ENCODE data around the gene ZSWIM3. TPM values are rescaled to one million over a fixed set of nuclear protein-coding genes. Genes with fewer than 3 reads are reported as not detected.

Gene ZSWIM3
- total RNA-seq, 2 donors from 2014 or later = 4.6 to 5.2 TPM

DNA sequence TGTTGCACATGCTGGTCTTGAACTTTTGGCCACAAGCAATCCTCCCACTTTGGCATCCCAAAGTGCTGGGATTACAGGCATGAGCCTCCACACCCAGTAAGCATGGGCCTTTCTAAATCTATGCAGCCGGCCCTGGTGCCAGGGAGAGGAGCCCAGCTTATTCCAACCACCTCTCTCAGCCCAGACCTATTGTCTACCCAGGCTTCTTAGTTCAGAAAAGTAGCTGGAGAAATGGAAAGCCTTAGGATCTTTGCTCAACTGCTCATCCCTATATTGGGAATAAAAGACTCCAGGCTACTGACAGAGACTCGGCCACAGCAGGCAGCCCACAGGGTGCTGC, 69.3 kb downstream of the ZSWIM3 start:
- no peak for DNase-seq
- no peak overlapping the region for H3K27ac ChIP-seq
- intact Hi-C loops (cut with DNase I) = no loop called here
- H3K4me1 ChIP-seq = no peaks in the 10 kb centered on the region
- no peaks in the 10 kb centered on the region for H3K27me3 ChIP-seq
- H3K9ac ChIP-seq (ENCODE audit: low read depth in 2 of 2, low read length in 2 of 2) = no peak overlapping the region
- H3K9me3 ChIP-seq = no peaks in the 10 kb centered on the region
- TF ChIP-seq, protein P1, sequence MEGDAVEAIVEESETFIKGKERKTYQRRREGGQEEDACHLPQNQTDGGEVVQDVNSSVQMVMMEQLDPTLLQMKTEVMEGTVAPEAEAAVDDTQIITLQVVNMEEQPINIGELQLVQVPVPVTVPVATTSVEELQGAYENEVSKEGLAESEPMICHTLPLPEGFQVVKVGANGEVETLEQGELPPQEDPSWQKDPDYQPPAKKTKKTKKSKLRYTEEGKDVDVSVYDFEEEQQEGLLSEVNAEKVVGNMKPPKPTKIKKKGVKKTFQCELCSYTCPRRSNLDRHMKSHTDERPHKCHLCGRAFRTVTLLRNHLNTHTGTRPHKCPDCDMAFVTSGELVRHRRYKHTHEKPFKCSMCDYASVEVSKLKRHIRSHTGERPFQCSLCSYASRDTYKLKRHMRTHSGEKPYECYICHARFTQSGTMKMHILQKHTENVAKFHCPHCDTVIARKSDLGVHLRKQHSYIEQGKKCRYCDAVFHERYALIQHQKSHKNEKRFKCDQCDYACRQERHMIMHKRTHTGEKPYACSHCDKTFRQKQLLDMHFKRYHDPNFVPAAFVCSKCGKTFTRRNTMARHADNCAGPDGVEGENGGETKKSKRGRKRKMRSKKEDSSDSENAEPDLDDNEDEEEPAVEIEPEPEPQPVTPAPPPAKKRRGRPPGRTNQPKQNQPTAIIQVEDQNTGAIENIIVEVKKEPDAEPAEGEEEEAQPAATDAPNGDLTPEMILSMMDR (IDR thresholded peaks at IDR 0.05) = no peak
- H3K4me3 ChIP-seq = no peak overlapping the region
- no peaks in the 10 kb centered on the region for H3K36me3 ChIP-seq

DNA sequence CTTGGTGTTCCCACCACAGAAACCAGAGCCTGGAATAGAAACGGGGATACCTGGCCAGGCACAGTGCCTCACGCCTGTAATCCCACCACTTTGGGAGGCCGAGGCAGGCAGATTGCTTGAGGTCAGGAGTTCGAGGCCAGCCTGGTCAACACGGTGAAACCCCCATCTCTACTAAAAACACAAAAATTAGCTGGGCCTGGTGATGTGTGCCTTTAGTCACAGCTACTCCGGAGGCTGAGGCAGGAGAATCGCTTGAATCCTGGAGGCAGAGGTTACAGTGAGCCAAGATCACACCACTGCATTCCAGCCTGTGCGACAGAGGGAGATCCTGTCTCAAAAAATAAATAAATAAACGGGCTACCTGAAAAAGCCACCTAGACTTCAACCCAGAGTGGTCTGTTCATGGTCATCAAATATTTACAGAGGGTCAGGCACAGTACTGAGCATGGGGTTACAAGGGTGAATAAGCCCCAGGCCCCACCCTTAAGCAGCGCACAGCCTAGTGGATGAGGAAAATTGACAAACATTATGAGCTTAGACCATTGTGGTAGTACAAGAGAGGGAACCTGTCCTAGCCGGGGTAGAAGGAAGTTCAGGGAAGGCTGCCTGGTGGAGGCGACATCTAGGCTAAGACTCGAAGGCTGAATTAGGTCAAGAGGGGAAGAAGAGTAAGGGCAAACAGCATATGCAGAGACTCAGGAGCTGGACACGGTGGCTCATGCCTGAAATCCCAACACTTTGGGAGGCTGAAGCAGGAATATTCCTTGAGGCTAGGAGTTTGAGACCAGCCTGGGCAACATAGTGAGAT, 69.9 kb downstream of the ZSWIM3 start:
- no peak for DNase-seq
- TF ChIP-seq, protein P1 (IDR thresholded peaks at IDR 0.05) = no peak
- H3K9me3 ChIP-seq = no peaks in the 10 kb centered on the region
- no peak overlapping the region for H3K27ac ChIP-seq
- no peaks in the 10 kb centered on the region for H3K27me3 ChIP-seq
- intact Hi-C loops (cut with DNase I) = no loop called here
- H3K36me3 ChIP-seq = no peaks in the 10 kb centered on the region
- no peak overlapping the region for H3K9ac ChIP-seq (ENCODE audit: low read depth in 2 of 2, low read length in 2 of 2)
- H3K4me3 ChIP-seq = no peak overlapping the region
- H3K4me1 ChIP-seq = no peaks in the 10 kb centered on the region

Other genes with a start within 250 kb of the ZSWIM3 start
- gene WFDC10A, start 227.9 kb upstream of the ZSWIM3 start, total RNA-seq = not detected
- not detected for gene WFDC9, start 226.3 kb upstream of the ZSWIM3 start, total RNA-seq
- gene WFDC11, start 187.4 kb upstream of the ZSWIM3 start, total RNA-seq = not detected
- gene WFDC13, start 155.6 kb upstream of the ZSWIM3 start, total RNA-seq = not detected
- gene WFDC10B, start 152.6 kb upstream of the ZSWIM3 start, total RNA-seq = not detected
- not detected for gene SPINT4, start 135.3 kb upstream of the ZSWIM3 start, total RNA-seq
- gene WFDC3, start 65.7 kb upstream of the ZSWIM3 start, total RNA-seq = 10 to 100 TPM in 1 of 2 donors, 1 to 10 TPM in 1; 2.5 to 15.6 TPM
- 10 to 100 TPM; 41.5 to 96.5 TPM for gene DNTTIP1, start 65.7 kb upstream of the ZSWIM3 start, total RNA-seq
- gene UBE2C, start 45.0 kb upstream of the ZSWIM3 start, total RNA-seq = 100 to 1,000 TPM in 1 of 2 donors, 10 to 100 TPM in 1; 23.7 to 117 TPM
- gene TNNC2, start 30.3 kb upstream of the ZSWIM3 start, total RNA-seq = 1 to 10 TPM; 2.9 to 3.8 TPM
- 10 to 100 TPM; 11.2 to 12.6 TPM for gene SNX21, start 23.8 kb upstream of the ZSWIM3 start, total RNA-seq
- gene ACOT8, start 222 bp upstream of the ZSWIM3 start, total RNA-seq = 10 to 100 TPM; 49.8 to 58.5 TPM
- 10 to 100 TPM; 13.3 to 13.4 TPM for gene ZSWIM1, start 23.6 kb downstream of the ZSWIM3 start, total RNA-seq
- 1 to 10 TPM; 1.5 TPM for gene SPATA25, start 30.0 kb downstream of the ZSWIM3 start, total RNA-seq
- 1 to 10 TPM; 3.5 to 4.0 TPM for gene NEURL2, start 33.6 kb downstream of the ZSWIM3 start, total RNA-seq
- 100 to 1,000 TPM; 273 to 366 TPM for gene CTSA, start 33.7 kb downstream of the ZSWIM3 start, total RNA-seq
- 10 to 100 TPM; 17.4 to 36.2 TPM for gene PLTP, start 54.5 kb downstream of the ZSWIM3 start, total RNA-seq
- 10 to 100 TPM; 28.9 to 33.6 TPM for gene PCIF1, start 77.1 kb downstream of the ZSWIM3 start, total RNA-seq
- gene ZNF335, start 114.6 kb downstream of the ZSWIM3 start, total RNA-seq = 10 to 100 TPM; 11.3 to 22.1 TPM
- 1 to 10 TPM; 1.3 to 4.0 TPM for gene MMP9, start 151.3 kb downstream of the ZSWIM3 start, total RNA-seq
- under 1 TPM in 1 of 2 donors, not detected in 1; 0.96 TPM for gene SLC12A5, start 171.6 kb downstream of the ZSWIM3 start, total RNA-seq
- 10 to 100 TPM; 20.4 to 32.1 TPM for gene NCOA5, start 232.3 kb downstream of the ZSWIM3 start, total RNA-seq

Data from colonic mucosa (tissue), 4 donors.